Measurements from ENCODE around the gene EZR. TPM values are rescaled to one million over a fixed set of nuclear protein-coding genes. Genes with fewer than 3 reads are reported as not detected.

EZR gene
- total and polyA plus RNA-seq, 11 donors: 114 to 541 (median 161) TPM

- peaks cover 0 to 7% (median 0%) of the 10 kb centered on the region in 12 donors for H3K4me1 ChIP-seq
- intact Hi-C loops (cut with DNase I): no loop called here
- peak in 2 of 4 donors; percentile 55 to 67 for ATAC-seq
- peaks cover 0 to 25% (median 6%) of the 10 kb centered on the region in 12 donors for H3K9me3 ChIP-seq
- H3K27ac ChIP-seq: peak overlapping the region in 2 of 12 donors; percentile 14 to 19
- no peaks in the 10 kb centered on the region for H3K27me3 ChIP-seq
- 80 to 87% (median 84%) methylated on average over 3 of the region's 3 CpGs for WGBS, 4 donors
- no peaks in the 10 kb centered on the region for H3K36me3 ChIP-seq
- no peak overlapping the region for H3K4me3 ChIP-seq
- no peak for TF ChIP-seq CTCF (IDR thresholded peaks at IDR 0.05)
- DNase-seq: no peak
These were observed 82.0 kb downstream of the EZR start for GRCh38 chr6:158737082-158737709.

DNA sequence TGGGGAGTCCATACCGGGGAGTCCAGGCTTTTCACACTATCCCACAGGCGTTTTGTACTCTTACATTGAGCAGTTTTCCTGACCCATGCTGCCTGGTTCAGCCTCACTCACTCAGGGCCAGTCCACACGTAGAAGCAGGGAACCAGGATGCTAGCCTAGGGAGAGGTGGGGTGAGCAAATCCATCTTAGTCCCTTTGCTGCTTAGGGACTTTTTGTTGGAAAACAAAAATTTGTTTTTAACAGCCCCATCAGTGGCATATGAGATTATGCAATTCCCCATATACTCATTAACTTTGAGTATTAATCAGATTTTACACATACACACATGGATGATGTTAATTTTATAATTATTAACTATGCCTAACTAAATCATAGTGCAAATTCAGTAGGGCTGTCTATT is 84.2 kb downstream of the EZR start:
- intact Hi-C loops (cut with DNase I): no loop called here
- WGBS, 4 donors: 71 to 91% (median 86%) methylated on average over 3 of the region's 3 CpGs
- no peaks in the 10 kb centered on the region for H3K36me3 ChIP-seq
- no peak overlapping the region for H3K27ac ChIP-seq
- ATAC-seq (no peak), DNase-seq (no peak)
- H3K27me3 ChIP-seq: no peaks in the 10 kb centered on the region
- peaks cover 0 to 24% (median 5%) of the 10 kb centered on the region in 12 donors for H3K9me3 ChIP-seq
- H3K4me3 ChIP-seq: no peak overlapping the region
- TF ChIP-seq POLR2A (IDR thresholded peaks at IDR 0.05): no peak
- TF ChIP-seq CTCF (IDR thresholded peaks at IDR 0.05): no peak
- H3K4me1 ChIP-seq: peaks cover 0 to 7% (median 0%) of the 10 kb centered on the region in 12 donors

GRCh38 chr6:158730541-158730907 is 88.6 kb downstream of the EZR start:
- no peak for ATAC-seq
- no peak for DNase-seq
- no peak overlapping the region for H3K4me3 ChIP-seq
- no peaks in the 10 kb centered on the region for H3K27me3 ChIP-seq
- no peaks in the 10 kb centered on the region for H3K4me1 ChIP-seq
- H3K36me3 ChIP-seq: peaks cover 0 to 12% (median 0%) of the 10 kb centered on the region in 9 donors
- WGBS, 4 donors: 95 to 97% (median 96%) methylated on average over 18 of the region's 18 CpGs
- intact Hi-C loops (cut with DNase I): no loop called here
- H3K9me3 ChIP-seq: peaks cover 0 to 11% (median 0%) of the 10 kb centered on the region in 12 donors
- TF ChIP-seq POLR2A (IDR thresholded peaks at IDR 0.05) (no peak), CTCF (IDR thresholded peaks at IDR 0.05) (no peak)
- H3K27ac ChIP-seq: no peak overlapping the region

- Histone ChIP-seq H3K36me3 (peaks cover 0 to 12% (median 0%) of the 10 kb centered on the region in 9 donors), H3K4me3 (no peak overlapping the region), H3K4me1 (no peaks in the 10 kb centered on the region), H3K9me3 (peaks cover 0 to 11% (median 0%) of the 10 kb centered on the region in 12 donors), H3K27me3 (no peaks in the 10 kb centered on the region), H3K27ac (no peak overlapping the region)
- WGBS, 4 donors: 94 to 98% (median 97%) methylated on average over 6 of the region's 6 CpGs
- DNase-seq (no peak), ATAC-seq (no peak)
- intact Hi-C loops (cut with DNase I): no loop called here
- TF ChIP-seq CTCF (IDR thresholded peaks at IDR 0.05) (no peak), POLR2A (IDR thresholded peaks at IDR 0.05) (no peak)
These were observed 89.1 kb downstream of the EZR start for GRCh38 chr6:158729906-158730540.
